AG10803 (cell line): ENCODE measurements around the gene PIGZ.

Experiments
- DNase-seq: peaks from one replicate; pipeline ENCODE4 v3.0.0; 2010; ENCODE audit warnings: low read depth
- H3K4me3 ChIP-seq: 2 replicates; pipeline ENCODE4 v1.5.1; 2011; ENCODE audit warnings: mild to moderate bottlenecking, low read length, control low read depth
- TF ChIP-seq, protein P1 (sequence below): conservative IDR thresholded peaks from 2 replicates; pipeline ENCODE4 v1.5.1; 2011; ENCODE audit warnings: mild to moderate bottlenecking, low read length, control low read depth, inconsistent platforms

Gene PIGZ

DNA sequence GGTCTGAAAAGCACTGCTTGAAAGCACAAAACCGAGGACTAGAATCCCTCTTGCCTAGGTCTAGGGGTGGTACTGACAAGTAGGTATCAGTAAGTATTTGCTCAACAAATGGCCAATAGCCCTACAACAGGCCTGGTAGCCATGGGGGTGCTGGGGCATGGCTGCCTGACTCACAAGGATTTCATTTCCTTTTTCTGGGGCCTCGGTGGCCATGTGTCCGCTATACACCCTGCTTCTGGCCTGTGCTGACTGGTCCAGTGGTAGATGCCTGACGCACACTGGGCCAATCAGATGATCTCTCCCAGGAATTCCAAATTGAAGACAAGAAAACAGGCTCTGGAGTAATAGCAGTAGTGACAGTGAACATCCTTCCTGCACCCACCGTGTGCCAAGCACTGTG, 31.6 kb upstream of the PIGZ start:
- no peak overlapping the region for H3K4me3 ChIP-seq
- no peak for DNase-seq
- TF ChIP-seq, protein P1, sequence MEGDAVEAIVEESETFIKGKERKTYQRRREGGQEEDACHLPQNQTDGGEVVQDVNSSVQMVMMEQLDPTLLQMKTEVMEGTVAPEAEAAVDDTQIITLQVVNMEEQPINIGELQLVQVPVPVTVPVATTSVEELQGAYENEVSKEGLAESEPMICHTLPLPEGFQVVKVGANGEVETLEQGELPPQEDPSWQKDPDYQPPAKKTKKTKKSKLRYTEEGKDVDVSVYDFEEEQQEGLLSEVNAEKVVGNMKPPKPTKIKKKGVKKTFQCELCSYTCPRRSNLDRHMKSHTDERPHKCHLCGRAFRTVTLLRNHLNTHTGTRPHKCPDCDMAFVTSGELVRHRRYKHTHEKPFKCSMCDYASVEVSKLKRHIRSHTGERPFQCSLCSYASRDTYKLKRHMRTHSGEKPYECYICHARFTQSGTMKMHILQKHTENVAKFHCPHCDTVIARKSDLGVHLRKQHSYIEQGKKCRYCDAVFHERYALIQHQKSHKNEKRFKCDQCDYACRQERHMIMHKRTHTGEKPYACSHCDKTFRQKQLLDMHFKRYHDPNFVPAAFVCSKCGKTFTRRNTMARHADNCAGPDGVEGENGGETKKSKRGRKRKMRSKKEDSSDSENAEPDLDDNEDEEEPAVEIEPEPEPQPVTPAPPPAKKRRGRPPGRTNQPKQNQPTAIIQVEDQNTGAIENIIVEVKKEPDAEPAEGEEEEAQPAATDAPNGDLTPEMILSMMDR: no peak

DNA sequence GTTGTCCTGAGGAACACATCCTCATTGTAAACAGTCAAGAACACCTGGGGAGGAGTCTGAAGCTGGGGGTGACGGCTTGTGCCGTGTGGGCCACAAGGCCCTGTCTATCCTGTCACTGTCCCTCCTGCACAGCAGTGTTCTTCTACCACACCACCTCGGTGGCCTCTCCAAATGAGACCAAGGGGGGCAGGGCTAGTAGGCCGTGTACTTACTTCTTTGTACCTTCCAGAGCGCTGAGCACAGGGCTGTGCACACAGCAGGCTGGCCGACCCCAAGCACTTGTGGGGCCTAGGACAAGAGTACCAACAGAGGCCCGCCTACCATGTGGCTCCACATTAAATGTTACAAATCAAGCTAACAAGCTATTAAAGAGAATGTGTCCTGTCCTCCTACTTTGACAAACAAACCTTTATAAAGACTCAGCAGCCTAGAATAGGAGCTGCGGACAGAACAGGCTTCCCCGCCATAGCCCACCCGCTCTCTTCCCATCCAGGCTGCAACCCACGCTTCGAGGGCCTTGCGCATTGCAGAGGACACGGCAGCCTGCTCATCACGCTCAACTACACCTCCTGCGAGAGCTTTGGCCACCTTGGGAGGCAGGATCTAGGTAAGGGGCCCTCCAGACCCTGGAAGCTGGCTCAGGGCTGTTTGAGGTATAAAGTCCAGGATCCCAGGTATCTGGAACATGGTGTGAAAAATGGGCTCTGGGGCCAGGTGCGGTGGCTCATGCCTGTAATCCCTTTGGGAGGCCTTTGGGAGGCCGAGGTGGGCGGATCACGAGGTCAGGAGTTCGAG, 30.5 kb upstream of the PIGZ start:
- DNase-seq: no peak
- no peak overlapping the region for H3K4me3 ChIP-seq
- TF ChIP-seq, protein P1: no peak

DNA sequence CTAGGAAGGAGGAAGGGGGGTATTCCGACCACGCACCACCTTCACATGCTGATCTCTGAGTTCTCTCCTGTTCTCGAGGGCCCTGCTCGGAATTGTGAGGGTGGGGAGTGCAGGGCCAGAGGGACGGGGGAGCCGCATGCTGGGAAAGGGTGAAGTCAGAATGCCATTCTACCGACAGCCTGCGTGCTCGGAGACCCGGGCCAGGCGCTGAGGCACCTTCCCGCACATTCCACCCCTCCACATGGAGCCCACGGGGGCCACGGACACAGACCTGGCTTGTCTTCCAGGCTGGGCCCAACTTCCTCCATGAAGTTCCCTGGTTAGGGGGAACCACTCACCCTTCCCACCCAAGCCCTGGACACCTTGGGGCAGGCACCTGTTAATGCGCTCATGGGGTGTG, 28.7 kb upstream of the PIGZ start:
- no peak for DNase-seq
- H3K4me3 ChIP-seq: no peak overlapping the region

DNA sequence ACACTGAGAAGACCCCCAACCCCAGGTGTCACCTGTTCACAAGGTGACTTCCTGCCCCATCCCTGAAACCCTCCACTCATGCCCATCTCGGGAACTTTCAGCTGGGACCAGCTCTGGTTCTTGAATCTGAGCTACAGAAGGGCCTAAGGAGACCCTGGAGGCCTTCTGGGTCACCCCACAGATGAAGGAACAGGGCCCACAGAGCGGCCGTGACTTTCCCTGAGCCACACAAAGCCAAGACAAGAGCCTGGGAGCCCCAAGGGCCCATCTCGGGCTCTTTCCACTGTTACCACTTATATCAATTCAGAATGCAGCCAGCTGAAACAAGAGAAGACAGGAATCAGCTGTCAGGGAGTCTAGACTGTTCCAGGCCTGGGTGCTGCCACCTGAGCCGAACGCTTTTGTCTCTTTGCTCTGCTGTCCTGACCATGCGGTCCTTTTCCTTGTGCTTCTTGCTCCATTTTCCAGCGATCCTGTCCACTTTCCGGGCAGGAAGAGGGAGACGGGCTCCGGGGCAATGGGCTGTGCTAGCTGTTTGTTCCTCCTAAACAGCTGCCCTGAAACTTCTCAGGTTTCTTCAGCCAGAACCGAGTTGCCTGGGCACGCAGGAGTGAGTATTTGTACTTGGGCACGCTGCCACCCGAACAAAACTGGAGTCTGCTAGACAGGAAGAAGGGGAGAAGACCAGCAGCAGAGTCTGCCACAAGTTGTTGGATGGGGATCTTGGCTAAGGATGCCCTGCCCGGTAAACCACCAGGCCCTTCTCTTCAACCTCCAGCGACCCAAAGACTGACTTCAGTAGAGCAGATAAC, 28.0 kb upstream of the PIGZ start:
- DNase-seq: no peak
- H3K4me3 ChIP-seq: no peak overlapping the region
- TF ChIP-seq, protein P1: no peak

More for the DNA sequence above, 28.7 kb upstream of the PIGZ start:
- TF ChIP-seq, protein P1: no peak

DNA sequence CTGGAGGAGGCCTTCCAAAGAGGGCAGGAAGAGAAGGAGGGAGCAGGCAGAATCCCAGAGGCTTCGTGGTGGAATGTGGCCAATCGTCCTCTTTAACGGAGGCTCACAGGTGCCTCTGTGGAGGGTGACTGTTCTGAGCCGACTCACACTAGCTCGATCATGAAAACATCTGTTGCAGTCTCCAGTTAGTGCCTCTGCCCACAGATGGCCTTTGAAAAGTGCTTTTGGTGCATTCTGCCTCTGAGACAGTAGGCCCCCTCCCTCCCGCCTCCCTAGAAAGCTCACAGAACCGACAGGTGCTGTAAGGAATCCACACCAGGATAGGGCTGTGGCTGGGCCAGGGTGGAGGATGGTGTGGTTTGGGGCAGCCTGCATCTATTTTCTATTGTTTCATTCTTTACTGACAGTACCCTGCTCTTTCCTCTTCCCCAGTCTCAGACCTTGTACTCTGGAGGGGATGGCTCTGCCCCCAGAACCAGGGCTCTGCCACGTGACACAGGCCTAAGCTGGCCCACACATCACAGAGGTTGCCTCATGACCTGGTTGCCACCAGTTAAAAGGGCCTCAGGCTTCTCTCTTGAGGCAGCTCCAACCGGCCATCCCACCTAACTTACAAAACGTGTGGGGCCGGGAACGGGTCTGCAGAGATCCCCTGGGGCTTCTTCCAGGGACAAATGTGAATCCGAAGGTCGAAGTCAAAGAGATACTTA, 27.2 kb upstream of the PIGZ start:
- DNase-seq: no peak
- TF ChIP-seq, protein P1: no peak
- no peak overlapping the region for H3K4me3 ChIP-seq

DNA sequence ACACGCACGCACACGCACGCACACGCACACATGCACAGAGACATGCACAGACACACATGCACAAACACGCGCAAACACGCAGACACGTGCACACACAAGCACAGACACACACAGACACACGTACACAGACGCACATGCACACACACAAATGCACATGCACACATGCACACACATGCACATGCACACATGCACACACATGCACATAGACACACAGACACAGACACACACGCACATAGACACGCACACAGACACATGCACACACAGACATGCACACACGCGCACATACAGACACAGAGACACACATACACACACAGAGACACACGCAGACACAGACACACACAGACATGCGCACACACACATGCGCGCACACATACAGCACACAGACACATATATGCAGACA, 26.4 kb upstream of the PIGZ start:
- TF ChIP-seq, protein P1: no peak
- no peak overlapping the region for H3K4me3 ChIP-seq
- no peak for DNase-seq
